Kasumi-1 (cell line): ENCODE data around the gene SPINT1.

ENCODE experiments used
- DNase-seq, 2 experiments: peaks; one replicate each; lab custom pipeline; 2025; lab: John Stamatoyannopoulos, UW

Gene SPINT1

DNA sequence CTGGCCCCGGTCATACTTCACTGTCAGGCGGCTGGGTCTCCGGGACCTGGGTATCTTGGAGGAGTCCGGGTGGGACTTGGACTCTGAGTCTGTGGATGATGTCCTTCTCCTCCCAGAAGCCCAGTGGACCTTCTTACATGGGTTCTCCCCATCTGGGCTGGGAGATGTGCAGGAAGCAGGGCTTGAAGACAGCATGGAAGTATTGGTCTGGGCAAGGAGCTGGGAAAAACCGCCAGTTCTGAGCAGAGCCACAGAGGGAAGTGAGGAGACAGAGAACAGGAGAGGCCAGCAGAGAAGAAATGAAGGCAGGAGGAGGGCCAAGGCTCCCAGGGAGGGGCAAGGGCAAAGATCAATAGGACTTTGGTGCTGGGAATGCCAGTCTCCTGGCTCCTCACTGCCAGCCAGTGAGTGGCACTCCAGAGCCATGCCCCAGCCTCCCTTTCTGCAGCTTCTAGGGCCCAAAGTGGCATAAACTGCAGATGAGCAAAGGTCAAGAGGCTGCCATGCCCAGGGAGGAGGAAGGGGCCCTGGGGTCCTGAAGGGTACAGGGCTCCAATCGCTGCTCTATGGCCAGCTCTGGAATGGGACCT lies 15.3 kb upstream of the SPINT1 start, which contains the start of gene PPP1R14D:
Gene PPP1R14D (minus strand): TSS at position 262 of the 590 bp plus-strand sequence. CDS start 67 bp downstream, at position 195.
- no peak for DNase-seq

DNA sequence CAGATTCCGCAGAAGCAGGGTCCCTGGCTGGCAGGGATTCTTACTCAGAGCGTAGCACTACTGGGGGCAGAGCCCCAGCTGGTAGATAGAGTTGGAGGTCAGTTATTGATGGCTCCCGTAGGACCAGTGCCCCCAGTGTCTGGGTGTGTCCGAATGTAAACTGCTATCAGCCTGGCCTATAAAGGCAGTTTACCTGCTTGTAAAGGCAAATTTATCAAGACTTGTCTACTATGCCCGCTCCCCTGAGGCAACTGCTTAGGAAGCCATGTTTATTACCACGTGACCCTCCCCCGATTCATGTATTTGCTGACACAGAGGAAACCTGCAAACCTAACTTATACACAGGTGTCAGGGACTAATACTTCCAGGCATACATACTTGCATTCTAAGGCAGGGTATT lies 14.7 kb upstream of the SPINT1 start:
- DNase-seq: no peak

DNA sequence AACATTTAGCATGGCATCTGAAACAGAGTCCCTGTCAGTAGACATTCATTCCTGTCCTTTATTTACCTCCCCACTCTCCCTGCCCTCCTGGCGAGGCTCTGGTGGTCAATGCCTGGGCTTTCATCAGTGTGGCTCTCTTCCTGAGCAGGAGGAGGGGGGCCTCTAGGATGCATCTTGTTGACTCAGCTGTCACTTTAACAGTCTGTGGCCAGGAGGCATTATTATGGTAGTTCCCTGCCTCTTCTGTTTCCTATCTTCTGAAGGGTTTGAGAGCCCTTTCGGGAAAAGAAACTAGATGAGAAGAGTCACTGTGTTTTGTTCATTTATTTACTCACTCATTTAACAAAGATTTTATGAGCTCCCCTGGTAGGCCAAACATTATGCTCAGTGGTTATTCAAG lies 13.0 kb upstream of the SPINT1 start:
- no peak for DNase-seq

DNA sequence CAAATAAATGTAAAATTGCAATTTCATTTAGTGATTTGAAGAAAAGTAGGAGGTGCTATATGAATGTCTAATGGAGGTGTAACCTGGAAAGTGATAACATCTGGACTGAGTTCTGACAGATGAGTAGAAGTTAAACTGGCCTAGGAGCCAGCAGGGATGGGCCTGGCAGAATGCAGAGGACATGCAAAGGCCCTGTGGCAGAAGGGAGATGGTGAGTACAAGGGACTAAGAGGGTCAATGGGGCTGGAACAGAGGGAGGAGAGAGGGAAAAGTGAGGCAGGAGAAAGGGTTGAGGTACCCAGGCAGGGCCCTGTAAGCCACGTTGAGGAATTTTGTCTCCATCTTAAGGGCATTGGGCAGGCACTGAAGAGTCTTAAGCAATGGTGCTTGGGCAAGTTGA lies 12.0 kb upstream of the SPINT1 start:
- DNase-seq: no peak

DNA sequence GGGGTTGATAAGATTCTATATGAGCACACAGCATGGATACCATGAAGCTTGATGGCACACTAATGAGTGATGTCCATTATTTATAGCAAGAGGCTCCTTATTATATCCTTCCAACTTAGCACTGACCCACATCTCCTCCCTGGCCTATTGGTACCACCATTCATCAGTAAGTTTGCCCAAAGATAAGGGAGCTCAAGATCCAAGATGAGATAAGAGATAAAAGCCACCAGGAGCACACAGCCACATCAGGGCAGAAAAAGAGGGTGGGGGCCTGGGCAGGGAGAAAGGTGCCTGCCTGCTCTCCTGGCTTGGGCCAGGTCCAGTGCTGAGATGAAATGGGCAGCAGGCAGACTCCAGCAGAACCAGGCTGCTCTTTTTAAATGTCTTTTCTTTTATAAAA lies 10.9 kb upstream of the SPINT1 start:
- DNase-seq: no peak

DNA sequence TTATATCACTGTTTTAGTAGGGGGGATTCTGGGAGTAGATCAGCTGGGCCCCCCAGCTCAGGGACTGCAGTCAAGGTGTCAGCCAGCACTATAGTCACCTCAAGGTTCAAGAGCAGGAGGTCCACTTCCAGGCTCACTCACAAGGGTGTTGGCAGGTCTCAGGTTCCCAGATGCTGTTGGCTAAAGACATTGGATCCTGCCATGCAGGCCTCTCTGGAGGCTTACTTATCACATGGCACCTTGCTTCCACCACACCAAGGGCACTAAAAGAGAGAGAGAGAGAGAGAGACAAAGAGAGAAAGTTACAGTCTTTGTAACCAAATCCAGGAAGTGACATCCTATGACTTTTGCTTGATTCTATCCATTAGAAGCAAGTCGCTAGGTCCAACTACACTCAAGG lies 7.8 kb upstream of the SPINT1 start:
- no peak for DNase-seq

DNA sequence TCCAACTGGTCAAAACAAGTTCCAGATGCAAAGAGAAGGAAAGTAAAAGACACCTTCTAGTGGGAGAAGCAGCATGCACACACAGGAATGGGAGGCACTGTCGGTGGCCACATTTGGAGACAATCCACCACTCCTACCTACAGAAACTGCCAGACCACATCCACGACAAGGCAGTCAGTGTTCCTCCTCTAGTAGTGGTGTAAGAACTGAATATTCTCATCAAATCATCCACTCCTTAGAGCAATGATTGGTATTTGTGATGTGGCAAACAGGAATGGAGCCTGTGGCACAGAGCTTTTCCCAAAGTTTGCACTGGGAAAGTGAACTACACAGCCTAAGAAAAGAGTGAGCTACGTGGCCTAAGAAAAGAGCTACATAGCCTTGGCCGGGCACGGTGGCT lies 5.1 kb upstream of the SPINT1 start:
- DNase-seq: no peak

DNA sequence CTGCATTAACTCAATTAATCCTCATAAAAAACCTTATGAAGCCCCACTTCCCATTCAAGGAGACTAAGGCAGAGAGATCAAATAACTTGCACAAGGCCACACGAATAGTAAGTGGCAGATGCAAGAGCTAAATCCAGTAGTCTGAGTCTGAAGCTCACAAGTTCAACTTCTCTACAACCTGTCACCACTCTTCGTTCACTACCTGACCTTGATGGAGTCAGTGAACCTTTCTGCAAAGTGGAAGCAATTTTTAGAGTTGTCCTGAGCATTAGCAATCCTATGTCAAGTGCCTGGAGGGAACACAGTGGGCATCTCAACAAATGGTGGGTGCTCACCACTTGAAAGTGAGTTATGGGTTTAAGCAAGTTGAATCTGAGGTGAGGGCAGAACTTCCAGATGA lies 2.1 kb upstream of the SPINT1 start:
- DNase-seq: no peak

DNA sequence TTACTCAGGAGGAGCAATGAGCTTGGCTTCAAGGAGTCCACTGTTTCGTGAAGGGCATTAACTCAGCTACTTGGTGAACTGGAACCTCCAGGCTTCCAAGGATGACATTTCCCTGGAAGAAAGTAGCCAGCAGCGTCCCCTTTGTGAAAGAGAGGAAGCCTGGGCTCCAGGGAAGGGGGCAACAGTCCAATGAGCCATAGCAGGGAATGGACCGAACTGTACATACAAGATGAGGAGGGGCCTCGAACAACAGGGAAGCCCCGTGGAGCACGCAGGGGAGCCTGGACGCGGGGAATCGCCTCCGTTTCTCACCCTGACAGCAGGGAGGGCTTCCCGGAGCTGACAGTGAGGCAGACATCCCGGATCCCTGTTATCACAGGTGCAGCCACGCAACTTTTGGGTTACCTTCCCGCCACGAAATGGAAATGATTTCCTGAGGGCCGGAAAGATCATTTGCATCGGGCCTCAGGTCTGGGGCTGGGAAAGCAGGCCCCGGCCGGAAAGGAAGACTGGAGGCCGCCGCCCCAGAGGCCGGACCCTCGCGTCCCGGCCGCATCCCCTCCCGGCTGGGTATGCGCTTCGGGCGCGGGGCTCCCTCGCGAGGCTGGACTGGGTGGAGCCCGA lies 475 bp upstream of the SPINT1 start:
- DNase-seq: no peak

DNA sequence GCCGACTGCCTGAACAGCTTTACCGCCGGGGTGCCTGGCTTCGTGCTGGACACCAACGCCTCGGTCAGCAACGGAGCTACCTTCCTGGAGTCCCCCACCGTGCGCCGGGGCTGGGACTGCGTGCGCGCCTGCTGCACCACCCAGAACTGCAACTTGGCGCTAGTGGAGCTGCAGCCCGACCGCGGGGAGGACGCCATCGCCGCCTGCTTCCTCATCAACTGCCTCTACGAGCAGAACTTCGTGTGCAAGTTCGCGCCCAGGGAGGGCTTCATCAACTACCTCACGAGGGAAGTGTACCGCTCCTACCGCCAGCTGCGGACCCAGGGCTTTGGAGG lies 815 bp downstream of the SPINT1 start:
- DNase-seq: peak in 1 of 2 experiments; percentile 2

DNA sequence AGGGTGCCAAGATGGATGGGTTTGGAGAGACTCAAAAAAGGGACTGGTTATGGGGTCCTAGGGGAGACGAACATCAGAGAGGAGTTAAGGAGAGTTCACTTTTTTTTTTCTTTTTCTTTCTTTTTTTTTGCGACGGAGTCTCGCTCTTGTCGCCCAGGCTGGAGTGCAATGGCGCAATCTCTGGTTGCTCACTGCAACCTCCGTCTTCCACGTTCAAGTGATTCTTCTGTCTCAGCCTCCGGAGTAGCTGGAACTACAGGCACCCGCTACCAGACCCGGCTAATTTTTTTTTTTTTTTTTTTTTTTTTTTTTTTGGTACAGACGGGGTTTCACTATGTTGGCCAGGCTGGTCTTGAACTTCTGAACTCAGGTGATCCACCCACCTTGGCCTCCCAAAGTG lies 1.2 kb downstream of the SPINT1 start:
- DNase-seq: no peak

DNA sequence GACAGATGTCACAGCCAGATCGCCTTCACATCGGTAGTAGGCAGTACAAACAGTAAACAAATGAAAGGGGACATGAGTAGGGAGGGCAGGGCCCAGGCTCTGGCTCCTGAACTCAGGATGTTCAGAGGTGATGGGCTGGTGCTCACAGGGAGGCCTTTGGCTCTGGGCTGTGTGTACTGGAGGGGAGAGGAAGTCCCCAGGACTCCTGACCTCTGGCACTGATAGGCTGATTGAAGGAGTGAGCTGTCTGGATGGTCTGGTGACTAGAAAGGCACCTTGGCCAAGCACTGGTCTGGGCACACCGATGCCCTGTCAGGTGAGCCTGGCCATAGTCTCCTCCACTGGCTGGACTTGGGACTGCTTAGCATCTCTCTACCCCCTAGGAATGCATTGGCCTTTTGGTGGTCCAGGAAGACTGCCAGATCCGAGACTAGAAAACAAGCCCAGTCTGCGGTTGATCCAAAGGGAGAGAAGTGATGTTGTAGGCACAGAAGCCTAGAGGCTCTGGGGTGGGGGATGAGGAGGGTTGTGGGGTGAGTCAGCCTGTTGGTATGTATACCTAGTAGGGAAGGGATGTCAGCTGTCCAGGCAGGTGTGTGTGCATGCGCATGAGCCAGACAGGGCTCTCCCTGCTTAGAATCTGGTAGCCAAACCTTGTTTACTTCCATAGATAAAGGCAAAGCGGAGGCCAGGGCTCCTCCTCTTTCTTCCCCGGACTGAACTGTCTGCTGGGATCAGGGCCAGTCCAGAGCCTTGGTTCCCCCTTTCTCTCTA lies 1.9 kb downstream of the SPINT1 start:
- no peak for DNase-seq

DNA sequence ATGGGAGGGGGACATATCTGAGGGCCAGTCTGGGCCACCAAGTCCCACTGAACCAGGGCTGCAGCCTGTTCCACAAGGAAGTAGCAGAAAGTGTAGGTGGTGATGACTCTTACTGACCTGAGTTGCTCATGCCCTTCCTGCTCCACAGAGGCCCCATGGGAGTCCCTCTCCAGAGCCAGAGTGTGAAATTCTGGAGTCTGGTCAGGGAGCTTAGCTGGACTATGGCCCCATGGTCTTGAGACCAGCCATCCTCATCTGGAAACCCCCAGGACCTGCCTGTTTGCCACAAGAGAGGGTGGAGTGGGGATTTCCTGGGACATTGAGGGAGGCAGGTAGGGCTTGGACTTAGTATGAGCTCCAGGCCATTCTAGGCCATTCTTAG lies 3.0 kb downstream of the SPINT1 start:
- no peak for DNase-seq

DNA sequence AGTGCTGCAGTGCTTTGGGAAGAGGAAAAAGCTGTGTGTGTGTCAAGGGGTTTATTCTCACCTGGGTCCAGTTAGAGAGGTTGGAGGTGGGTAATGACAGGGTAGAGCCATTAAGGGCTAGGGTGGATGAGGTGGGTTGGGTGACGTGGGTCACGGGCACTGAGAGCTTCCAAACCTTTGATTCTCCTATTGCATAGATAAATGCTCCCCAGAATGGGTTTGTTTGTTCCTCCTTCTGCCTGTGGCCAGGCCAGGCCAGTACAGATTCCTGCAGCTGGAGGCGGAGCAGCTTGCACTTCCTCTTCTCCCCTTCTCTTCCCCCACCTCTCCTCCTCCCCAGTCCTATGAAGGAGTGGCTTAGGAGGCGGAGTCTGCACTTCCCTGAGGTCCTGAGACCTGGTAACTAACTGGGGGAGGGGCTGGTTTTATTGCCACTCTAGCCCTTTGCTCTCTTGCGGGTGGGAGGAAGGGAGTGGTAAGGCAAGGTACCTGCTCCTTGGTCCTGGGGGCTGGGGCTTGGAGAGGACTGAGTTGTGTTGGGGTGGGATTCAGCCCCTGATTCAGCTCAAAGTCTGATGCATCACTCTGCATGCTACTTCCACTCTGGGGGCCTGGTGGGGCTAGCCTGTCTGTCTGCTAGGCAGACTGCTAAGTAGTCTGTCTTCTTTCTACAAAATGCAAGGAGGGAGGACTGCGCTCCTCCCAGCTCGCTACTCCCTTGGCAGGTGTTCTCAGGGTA lies 3.5 kb downstream of the SPINT1 start:
- peak; percentile 82 for DNase-seq

DNA sequence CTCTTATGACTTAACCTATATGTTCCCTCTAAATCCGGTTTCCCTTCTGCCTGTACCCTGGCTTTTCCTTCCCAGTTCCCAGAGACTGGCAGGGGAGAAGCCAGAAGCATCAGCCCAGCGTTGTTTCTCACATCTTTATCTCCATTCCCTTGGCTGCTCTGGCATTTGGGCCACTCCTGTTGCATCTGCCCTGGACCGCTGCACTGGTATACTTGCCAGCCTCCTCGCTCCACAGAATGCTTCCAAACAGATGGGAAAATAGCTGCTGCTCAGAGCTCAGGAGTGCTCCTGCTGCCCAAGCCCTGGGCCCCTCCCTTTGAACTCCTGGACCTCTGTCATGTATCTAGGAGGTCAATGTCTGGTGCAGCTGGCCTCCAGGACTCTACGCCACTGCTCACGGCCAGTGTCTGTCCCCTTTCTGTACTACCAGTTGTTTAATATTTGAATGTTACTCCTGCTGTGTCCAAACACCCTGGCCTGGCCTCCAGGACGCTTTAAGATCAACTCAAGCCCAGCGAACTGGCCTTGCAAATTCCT lies 6.8 kb downstream of the SPINT1 start:
- no peak for DNase-seq

DNA sequence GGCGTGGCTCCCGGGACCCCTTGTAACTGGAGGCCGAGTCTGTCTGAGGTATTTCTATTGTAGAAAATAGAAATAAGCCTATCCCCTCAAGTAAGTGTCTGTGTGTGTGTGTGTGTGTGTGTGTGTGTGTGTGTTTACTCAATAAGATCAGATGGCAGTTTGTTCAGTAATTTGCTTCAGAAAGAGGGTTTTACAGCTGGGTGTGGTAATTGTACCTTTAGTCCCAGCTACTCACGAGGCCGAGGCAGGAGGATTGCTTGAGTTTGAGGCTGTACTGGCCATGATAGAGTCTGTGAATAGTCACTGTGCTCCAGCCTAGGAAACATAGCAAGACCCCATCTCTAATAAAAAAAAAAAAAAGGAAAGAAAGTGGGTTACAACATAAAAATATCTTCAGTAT lies 8.7 kb downstream of the SPINT1 start:
- DNase-seq: no peak

DNA sequence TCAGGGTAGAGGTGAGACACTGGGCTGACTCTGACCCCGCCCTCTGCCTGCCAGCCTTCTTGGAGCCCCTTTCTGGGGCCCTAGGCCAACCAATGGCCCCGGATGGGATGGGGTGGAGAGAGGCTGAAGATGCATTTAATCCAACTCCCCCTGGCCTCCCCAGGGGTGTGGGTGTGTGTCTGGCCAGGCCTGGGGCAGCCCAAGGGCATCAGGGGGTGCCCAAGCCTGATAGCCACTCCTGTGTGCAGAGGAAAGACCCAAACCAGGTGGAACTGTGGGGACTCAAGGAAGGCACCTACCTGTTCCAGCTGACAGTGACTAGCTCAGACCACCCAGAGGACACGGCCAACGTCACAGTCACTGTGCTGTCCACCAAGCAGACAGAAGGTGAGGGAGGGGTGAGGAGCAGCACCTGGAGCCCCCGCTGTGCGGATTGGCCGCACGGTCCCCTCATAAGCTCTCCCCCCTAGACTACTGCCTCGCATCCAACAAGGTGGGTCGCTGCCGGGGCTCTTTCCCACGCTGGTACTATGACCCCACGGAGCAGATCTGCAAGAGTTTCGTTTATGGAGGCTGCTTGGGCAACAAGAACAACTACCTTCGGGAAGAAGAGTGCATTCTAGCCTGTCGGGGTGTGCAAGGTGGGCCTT lies 9.5 kb downstream of the SPINT1 start:
- no peak for DNase-seq

DNA sequence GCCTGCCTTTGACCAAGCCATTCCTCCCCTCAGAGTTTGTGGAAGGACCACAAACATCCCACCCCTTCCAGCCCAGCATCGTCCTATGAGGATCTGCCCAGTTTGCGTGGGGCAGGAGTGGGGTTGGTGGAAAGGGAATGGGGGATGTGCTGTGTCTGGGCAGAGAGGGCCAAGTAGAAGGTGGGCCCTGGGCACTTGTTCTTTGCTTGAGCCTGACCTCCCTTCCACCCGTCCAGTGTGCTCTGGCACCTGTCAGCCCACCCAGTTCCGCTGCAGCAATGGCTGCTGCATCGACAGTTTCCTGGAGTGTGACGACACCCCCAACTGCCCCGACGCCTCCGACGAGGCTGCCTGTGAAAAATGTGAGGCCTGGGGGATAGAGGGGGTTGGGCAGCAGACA lies 10.3 kb downstream of the SPINT1 start:
- DNase-seq: no peak

DNA sequence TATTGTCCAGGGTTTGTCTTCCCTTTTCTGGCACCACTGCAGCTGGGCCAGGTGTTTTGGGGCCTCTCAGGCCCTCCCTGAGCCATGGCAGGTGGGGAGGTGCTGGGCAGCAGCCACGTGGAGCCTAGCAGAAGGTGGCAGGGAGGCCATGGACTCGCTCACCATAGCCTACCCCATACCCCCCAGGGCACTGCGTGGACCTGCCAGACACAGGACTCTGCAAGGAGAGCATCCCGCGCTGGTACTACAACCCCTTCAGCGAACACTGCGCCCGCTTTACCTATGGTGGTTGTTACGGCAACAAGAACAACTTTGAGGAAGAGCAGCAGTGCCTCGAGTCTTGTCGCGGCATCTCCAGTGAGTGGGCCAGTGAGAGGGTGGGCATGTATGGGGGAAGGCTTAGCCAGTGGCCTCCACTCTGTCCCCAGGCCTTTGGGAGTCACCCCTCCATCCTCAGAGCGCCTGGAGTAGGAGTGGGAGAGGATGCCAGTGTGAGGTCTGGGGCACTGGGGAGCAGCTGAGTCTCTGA lies 11.9 kb downstream of the SPINT1 start:
- no peak for DNase-seq

DNA sequence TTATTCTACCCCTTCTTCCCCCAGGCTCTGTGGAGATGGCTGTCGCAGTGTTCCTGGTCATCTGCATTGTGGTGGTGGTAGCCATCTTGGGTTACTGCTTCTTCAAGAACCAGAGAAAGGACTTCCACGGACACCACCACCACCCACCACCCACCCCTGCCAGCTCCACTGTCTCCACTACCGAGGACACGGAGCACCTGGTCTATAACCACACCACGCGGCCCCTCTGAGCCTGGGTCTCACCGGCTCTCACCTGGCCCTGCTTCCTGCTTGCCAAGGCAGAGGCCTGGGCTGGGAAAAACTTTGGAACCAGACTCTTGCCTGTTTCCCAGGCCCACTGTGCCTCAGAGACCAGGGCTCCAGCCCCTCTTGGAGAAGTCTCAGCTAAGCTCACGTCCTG lies 12.9 kb downstream of the SPINT1 start:
- no peak for DNase-seq

DNA sequence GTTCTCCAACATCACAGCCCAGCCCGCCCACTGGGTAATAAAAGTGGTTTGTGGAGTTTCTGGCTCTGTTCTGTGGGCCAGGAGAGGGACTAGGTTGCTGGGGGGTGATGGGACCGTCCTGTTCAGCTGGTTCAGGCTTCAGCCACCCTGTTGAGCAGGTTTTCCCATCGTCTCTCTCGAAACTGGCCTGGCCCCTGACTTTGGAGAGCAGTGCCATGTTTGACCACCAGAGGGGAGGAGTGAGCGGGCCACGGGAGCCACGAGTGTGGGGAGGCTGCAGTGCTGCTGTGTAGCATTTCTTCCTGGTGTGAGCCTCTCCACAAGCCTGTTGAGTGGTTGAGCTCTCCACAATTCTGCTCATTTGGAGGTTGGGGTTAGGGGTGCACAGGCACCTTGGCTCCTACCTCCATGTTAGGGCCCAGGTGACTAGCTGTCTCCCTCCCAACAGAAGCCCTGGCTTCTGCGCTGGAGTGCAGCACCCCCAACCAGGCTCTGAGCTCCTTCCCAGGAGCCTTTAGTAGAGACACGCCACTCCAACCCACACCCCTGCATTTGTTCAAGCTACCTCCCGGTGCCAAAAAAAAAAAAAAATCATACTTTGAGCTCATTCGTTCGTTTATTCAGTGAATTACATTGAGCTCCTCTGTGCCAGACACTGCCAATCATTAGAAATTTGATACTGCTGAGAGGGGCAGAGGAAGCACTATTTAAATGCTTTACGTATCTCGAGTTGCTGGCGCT lies 13.9 kb downstream of the SPINT1 start:
- peak; percentile 27 to 32 for DNase-seq
